GM19467 (cell line): ENCODE data around the gene DSTYK.
"Not testable (repeated sequence)": the region's sequence is repeated elsewhere in the genome, so short reads cannot be mapped to it uniquely, and the experiment has no call there.

Source experiments
- ATAC-seq: cut with Tn5 transposase; IDR thresholded peaks from one replicate; pipeline ENCODE4 v1.9.1; 2021; ENCODE audit warnings: mild to moderate bottlenecking, moderate library complexity; ENCODE audit not compliant: unreplicated experiment

Gene DSTYK

DNA sequence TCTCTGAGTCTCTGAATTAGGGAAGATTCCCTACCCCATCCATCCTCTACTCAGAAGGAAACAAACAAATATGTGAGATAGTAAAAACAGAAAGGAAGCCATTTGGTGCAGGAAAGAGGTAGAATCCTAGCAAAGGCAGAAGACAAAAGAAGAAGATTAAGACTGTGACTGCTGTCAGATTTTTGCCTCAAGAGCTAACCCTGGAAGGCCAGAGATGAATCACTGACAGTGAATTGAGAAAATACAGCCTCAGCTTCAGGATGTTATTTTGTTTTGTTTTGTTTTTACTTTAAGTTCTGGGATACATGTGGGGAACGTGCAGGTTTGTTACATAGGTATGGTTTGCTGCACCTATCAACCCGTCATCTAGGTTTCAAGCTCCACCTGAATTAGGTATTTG, 31.7 kb downstream of the DSTYK start:
- ATAC-seq, result no peak

GRCh38 chr1:205172729-205173366, 38.7 kb downstream of the DSTYK start:
- ATAC-seq, result no peak

- ATAC-seq, result no peak
Measured at GRCh38 chr1:205171369-205171768, 40.1 kb downstream of the DSTYK start.

GRCh38 chr1:205170532-205171269, 40.8 kb downstream of the DSTYK start:
- no peak for ATAC-seq

DNA sequence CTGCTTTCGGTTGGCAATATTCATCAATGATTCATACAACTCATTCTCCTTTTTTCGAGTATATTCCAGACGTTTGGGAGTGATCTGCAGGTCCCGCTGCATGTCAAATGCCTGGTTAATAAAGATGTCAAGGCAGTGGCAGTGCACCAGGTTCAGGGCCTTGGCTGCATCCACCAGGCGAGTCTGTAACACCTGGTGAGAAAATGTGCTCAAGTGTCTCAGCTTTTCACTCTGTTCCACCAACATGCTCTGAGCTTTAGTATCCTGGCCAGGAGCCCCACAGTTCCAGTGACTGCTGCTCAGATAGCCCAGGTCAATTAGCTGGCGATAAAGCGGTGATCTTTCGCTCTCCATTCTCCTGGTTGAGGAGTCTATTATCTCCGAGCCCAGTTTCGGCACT, 42.3 kb downstream of the DSTYK start:
- no peak for ATAC-seq

GRCh38 chr1:205168291-205168690, 43.2 kb downstream of the DSTYK start:
- ATAC-seq, result no peak

DNA sequence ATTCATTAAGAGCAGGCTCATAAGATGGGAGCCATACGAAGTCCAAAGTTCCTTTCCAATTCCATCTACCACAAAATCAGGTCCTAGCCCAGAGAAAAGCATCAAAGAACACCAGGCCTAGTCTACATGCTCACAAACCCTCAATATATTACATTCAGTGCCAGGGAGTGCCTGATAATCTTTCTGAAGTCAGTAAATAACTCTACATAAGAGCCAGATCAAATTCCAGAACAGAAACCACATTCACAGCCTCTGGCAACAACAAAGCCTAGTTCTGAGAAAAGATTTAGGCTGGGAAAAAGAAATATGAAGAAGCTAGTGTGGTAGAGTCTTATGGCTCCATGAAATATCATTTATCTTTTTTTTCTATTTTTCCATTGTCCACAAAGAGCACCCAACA, 49.2 kb downstream of the DSTYK start:
- no peak for ATAC-seq

DNA sequence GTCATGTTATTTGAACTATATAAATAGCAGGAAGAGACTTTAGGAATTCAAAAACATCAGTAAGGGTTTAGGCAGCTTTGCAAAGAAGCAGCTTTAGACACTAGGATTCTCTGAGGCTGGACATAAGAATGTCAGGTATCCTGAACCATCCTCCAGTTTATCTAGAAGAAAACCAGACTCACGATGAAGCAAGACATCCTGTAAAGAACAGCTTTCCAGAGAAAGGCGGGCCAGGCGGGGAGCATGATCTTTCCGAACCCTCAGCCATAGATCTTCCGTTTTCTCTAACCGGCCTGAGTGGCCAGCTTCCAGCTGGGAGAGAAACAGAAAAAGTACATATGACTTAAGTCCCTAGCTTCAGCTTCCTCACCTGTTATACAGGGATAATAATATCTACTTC, 50.4 kb downstream of the DSTYK start:
- ATAC-seq, result no peak

DNA sequence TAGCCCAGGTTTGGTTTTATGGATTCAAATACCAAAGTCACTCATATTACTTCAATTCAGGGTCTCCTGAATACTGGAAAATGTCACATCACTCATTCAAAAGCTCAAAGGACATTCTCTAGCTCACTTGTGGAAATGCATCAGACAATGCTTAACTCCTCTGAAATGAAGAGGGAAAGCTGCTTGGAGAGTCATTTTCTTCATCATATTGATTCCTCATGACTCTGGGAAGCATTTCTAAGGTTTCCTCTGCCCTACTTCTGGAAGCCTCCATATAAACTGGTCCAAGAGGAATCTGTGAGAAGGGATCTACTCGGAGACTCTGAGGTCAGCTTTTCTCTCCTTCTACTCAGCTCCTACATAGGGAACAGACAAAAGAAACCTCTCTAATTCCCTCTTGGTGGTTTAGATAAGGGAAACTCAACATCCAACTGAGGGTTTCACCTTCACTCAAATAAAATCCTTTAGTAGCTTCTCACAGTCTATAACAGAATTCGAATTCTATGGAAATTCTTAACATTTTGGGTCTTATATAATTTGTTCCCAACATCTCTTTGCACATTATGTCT, 53.4 kb downstream of the DSTYK start:
- no peak for ATAC-seq

DNA sequence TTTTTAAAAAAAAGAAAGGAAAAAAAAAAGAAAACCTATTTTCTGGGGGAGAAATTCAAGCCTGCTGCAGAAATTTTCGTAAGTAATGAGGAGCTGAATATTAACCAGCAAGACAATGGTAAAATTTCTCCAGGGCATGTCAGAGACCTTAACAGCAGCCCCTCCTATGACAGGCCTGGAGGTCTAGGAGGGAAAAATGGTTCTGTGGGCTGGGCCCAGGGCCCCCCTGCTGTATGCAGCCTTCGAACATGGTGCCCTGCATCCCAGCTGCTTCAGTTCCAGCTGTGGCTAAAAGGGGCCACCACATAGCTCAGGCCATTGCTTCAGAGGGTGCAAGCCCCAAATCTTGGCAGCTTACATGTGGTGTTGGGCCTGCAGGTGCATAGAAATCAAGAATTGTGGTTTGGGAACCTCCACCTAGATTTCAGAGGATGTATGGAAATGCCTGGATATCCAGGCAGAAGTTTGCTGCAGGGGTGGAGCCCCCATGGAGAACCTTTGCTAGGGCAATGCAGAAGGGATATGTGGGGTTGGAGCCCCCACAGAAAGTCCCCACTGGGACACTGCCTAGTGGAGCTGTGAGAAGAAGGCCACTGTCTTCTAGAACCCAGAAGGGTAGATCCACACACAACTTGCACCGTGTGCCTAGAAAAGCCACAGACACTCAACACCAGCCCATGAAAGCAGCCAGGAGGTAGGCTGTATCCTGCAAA, 55.7 kb downstream of the DSTYK start:
- not testable (repeated sequence) for ATAC-seq

GRCh38 chr1:205152505-205152904, 59.0 kb downstream of the DSTYK start:
- no peak for ATAC-seq

DNA sequence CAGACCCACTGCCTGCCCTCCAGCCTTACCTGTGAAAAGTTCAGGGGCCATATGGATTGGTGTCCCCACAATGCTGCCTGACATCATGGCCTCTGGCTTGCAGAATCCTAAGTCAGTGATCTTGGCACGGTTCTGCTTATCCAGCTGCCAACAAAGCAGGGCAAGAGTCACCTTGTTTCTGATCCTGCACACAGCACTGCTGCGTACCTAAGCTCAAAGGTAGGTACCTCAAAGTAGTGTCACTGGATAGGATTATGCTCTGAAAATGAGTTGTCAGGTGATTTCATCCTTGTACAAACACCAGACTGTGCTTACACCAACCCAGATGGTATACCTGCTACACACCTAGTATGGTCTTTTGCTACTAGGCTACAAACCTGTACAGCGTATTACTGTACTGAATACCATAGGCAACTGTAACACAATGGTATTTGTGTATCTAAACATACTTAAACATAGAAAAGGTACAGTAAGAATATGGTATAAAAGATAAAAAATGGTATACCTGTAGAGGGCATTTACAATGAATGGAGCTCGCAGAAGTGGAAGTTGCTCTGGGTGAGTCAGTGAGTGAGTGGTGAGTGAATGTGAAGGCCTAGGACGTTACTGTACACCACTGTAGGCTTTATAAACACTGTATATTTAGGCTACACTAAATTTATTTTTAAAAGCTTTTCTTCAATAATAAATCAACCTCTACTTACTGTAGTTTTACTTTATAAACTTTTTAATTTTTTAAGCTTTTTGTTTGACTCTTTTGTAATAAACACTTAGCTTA, 60.7 kb downstream of the DSTYK start:
- no peak for ATAC-seq

DNA sequence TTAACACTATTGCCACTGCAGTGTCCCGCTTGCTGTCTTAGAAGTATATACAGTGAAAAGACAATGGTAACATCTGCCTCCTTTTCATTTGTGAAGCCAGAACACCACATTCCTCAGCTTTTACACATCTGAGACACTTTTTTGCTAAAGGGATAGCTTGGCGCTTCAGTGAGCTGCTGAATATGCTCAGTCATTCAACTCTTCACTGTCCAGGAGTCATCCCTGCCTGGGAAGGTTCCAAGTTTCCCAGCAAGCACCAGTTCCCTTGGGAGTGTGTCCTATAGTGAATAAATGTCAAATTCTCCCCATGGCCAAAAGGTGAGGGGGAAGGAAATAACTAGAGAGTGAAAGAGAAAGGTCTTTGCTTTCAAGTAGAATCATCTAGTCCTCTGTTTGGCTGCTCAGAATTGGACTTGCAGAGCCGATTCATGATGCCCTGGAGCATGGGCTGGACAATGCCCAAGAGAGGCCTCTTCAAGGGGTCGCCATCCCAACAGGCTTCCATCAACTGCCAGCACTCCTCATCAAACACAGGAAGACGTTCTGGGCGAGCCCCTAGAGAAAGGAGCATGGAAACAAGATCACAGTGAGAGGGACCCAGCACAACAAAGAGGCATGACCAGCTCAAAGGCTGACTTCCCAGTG, 64.2 kb downstream of the DSTYK start:
- no peak for ATAC-seq

GRCh38 chr1:205144751-205145150, 66.8 kb downstream of the DSTYK start:
- no peak for ATAC-seq

DNA sequence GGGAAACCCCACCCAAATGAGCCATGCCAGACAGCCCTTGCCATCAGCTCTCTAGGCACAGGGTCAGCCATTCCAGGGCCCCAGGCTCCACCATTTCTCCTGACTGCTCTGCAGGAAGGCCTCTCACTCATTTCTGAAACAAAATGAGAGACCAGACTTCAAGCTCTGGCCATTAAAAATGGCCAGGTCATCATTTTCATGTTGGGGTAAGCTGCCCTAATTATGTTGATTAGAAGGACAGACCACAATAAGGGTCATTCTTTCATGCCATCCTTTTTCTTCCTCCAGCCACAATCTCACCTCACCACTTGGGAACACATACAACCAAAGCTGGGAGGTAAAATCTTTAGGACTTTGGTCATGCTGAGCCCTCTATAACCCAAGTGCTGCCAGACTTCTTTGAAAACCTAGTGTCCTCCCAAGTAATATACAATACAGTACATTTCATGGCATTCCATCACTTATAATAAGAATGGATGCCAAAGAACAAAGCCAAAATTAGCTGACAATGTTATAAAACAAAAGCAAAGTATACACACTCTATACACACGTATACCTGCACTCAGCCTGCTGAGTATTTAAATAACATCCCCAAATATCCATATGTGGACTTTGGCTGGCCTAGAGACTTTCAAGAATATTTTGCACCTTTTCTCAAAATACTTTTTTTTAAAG, 67.3 kb downstream of the DSTYK start:
- no peak for ATAC-seq

GRCh38 chr1:205142102-205142469, 69.4 kb downstream of the DSTYK start:
- ATAC-seq, result no peak

DNA sequence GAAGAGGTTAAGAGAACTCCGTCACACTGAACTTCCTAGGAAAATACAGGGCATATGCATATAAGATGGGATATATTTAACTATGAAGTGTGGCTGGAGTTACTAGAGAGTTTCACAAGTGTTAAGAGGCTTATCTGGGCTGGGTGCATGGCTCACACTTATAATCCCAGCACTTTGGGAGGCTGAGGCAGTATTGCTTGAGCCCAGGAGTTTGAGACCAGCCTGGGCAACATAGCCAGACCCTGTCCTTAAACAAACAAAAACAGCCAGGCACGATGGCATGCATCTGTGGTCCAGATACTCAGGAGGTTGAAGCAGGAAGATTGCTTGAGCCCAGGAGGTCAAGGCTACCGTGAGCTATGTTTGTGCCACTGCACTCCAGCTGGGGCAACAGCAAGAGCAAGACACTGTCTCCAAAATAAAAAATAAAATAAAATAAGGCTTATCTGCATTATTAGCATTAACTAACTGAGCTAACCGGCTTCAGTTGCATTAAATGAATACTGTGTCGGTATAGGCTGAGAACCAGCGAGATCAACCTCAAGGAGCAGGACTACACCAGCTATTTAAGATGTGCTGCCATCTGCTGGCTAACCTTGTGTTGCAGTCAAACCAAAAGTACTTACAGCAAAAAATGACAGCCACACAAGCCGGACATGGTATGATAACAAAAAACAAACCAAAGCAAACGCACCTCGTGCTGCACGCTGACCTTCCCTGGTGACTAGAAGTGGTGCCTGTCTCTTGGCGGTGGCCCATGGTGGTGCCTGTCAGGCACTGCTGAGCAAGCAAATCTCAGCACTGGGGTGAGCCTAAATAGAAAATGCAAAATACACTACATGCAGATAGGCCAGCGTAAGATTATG, 70.0 kb downstream of the DSTYK start:
- ATAC-seq, result no peak

GRCh38 chr1:205140113-205140512, 71.4 kb downstream of the DSTYK start:
- ATAC-seq, result no peak

DNA sequence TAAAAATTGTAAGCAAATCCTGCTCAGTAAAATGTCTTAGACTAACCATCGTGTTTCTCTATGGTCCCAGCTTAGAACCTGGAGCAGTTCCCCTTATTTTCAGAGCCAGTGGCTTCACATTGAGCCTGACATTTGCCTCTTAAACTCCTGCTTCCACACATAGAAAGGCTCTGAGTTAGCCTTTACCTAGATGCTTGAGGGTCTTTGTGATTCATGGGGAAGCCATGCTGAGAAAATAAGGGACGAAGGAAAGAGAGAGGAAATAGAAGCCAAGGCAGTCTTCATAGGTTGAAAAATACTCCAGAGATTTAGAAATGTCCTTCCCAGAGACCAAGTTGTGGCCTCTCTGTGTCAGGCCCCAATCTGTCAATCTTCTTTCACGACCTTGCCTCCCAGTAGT, 73.6 kb downstream of the DSTYK start:
- no peak for ATAC-seq
